ENCODE results near the gene PELI1. TPM values are rescaled to one million over a fixed set of nuclear protein-coding genes. Genes with fewer than 3 reads are reported as not detected.
A peak's percentile ranks its signal among the peaks of the same experiment; 100 is the strongest.
"Not testable (repeated sequence)": the region's sequence is repeated elsewhere in the genome, so short reads cannot be mapped to it uniquely, and the experiment has no call there.

The PELI1 gene
- polyA plus RNA-seq, 1 experiment, result 2.0 TPM

- no peak for DNase-seq (ENCODE audit: low read depth)
- Histone ChIP-seq H3K4me3 (ENCODE audit: low read depth, low read length) (no peak overlapping the region), H3K36me3 (ENCODE audit: control insufficient read depth, insufficient read depth, low read length) (no peaks in the 10 kb centered on the region), H3K27me3 (ENCODE audit: control insufficient read depth, insufficient read depth, low read length) (no peaks in the 10 kb centered on the region)
- CTCF ChIA-PET, result interaction anchor here (0.6 to 1.9 kb wide), 3 partner anchors 57 to 225 kb away, joined by 3 to 9 read pairs (median 3); no protein-coding TSS in a partner anchor
- no peak for TF ChIP-seq CTCF (IDR thresholded peaks at IDR 0.05; ENCODE audit: insufficient read depth, low read depth, low read length)
- POLR2A ChIA-PET, result no interaction called here
Observed at GRCh38 chr2:64106481-64106880, 37.7 kb downstream of the PELI1 start.

GRCh38 chr2:64105670-64106461 lies 38.4 kb downstream of the PELI1 start:
- CTCF ChIA-PET, result interaction anchor here (0.8 to 1.9 kb wide), 2 partner anchors 58 to 206 kb away, joined by 3 to 9 read pairs; no protein-coding TSS in a partner anchor
- H3K27me3 ChIP-seq (ENCODE audit: control insufficient read depth, insufficient read depth, low read length), result no peaks in the 10 kb centered on the region
- no peaks in the 10 kb centered on the region for H3K36me3 ChIP-seq (ENCODE audit: control insufficient read depth, insufficient read depth, low read length)
- H3K4me3 ChIP-seq (ENCODE audit: low read depth, low read length), result no peak overlapping the region
- POLR2A ChIA-PET, result no interaction called here
- DNase-seq (ENCODE audit: low read depth), result no peak
- no peak for TF ChIP-seq CTCF (IDR thresholded peaks at IDR 0.05; ENCODE audit: insufficient read depth, low read depth, low read length)

GRCh38 chr2:64104933-64105332 lies 39.3 kb downstream of the PELI1 start:
- Histone ChIP-seq H3K36me3 (ENCODE audit: control insufficient read depth, insufficient read depth, low read length) (no peaks in the 10 kb centered on the region), H3K27me3 (ENCODE audit: control insufficient read depth, insufficient read depth, low read length) (no peaks in the 10 kb centered on the region), H3K4me3 (ENCODE audit: low read depth, low read length) (no peak overlapping the region)
- TF ChIP-seq CTCF (IDR thresholded peaks at IDR 0.05; ENCODE audit: insufficient read depth, low read depth, low read length), result no peak
- CTCF ChIA-PET, result interaction anchor here (1.9 kb wide), 1 partner anchor 207 kb away, joined by 9 read pairs; no protein-coding TSS in a partner anchor
- POLR2A ChIA-PET, result no interaction called here
- DNase-seq (ENCODE audit: low read depth), result no peak

- H3K4me3 ChIP-seq (ENCODE audit: low read depth, low read length); H3K36me3 ChIP-seq (ENCODE audit: control insufficient read depth, insufficient read depth, low read length); DNase-seq (ENCODE audit: low read depth); H3K27me3 ChIP-seq (ENCODE audit: control insufficient read depth, insufficient read depth, low read length); CTCF ChIA-PET; POLR2A ChIA-PET: not testable (repeated sequence)
Observed at GRCh38 chr2:64102736-64103135, 41.5 kb downstream of the PELI1 start.

GRCh38 chr2:64101141-64101591 lies 43.1 kb downstream of the PELI1 start:
- ChIA-PET CTCF (no interaction called here), POLR2A (interaction anchor here (1.1 kb wide), 1 partner anchor 11 kb away, joined by 7 read pairs; no protein-coding TSS in a partner anchor)
- no peak overlapping the region for H3K4me3 ChIP-seq (ENCODE audit: low read depth, low read length)
- peak; percentile 8 for DNase-seq (ENCODE audit: low read depth)
- TF ChIP-seq CTCF (IDR thresholded peaks at IDR 0.05; ENCODE audit: insufficient read depth, low read depth, low read length), result no peak
- H3K27me3 ChIP-seq (ENCODE audit: control insufficient read depth, insufficient read depth, low read length), result no peaks in the 10 kb centered on the region
- H3K36me3 ChIP-seq (ENCODE audit: control insufficient read depth, insufficient read depth, low read length), result no peaks in the 10 kb centered on the region

- POLR2A ChIA-PET, result interaction anchor here (1.1 kb wide), 1 partner anchor 11 kb away, joined by 7 read pairs; no protein-coding TSS in a partner anchor
- H3K4me3 ChIP-seq (ENCODE audit: low read depth, low read length); H3K36me3 ChIP-seq (ENCODE audit: control insufficient read depth, insufficient read depth, low read length); H3K27me3 ChIP-seq (ENCODE audit: control insufficient read depth, insufficient read depth, low read length); DNase-seq (ENCODE audit: low read depth); CTCF ChIA-PET: not testable (repeated sequence)
Observed at GRCh38 chr2:64100584-64100983, 43.6 kb downstream of the PELI1 start.
